HG02884 (cell line): ENCODE data around the gene ABHD4.
"Not testable (repeated sequence)": the region's sequence is repeated elsewhere in the genome, so short reads cannot be mapped to it uniquely, and the experiment has no call there.

Experiments used
- ATAC-seq: cut with Tn5 transposase; IDR thresholded peaks from one replicate; pipeline ENCODE4 v1.9.1; 2021; ENCODE audit warnings: mild to moderate bottlenecking, moderate library complexity; ENCODE audit not compliant: unreplicated experiment

The ABHD4 gene

DNA sequence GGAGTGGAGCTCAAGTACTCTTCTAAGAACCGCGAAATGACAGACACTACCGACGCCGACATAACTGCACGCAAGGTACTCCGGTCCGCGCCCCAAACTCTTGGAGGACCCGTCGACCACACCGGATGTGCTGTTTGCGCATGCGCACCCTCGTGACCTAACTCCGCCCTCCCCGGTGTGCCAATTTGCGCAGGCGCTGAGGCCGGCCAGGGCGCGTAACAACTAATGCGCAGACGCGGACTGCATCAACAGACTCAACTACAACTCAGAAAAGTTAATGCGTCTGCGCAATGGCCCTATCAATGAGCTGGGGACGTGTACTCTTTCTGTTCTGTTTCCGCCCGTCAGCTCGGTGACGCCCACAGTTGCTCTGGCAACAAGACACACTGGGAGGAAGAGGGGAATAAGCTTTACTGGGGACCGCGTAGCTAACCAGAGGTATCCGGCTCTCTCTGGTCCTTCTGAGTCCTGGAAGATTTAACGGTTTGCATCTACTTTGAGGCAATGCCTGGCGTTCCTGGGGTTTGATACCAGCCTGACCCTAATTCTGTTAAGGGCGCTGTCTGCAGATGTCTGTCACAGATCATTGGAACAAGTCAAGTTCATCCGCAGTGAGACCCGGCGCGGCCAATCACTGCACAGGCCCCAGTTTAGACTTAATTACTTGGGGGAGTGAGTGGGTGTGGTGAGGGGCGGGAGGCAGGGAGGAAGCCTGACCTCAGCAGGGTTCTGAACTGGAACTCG, 8.8 kb upstream of the ABHD4 start, which contains the start of gene DAD1:
TSS of gene DAD1 (minus strand) at position 129 of the 744 bp plus-strand sequence. CDS start at position 62, 67 bp downstream.
- ATAC-seq: peak; percentile 87

GRCh38 chr14:22593189-22593588, 4.9 kb upstream of the ABHD4 start:
- no peak for ATAC-seq

DNA sequence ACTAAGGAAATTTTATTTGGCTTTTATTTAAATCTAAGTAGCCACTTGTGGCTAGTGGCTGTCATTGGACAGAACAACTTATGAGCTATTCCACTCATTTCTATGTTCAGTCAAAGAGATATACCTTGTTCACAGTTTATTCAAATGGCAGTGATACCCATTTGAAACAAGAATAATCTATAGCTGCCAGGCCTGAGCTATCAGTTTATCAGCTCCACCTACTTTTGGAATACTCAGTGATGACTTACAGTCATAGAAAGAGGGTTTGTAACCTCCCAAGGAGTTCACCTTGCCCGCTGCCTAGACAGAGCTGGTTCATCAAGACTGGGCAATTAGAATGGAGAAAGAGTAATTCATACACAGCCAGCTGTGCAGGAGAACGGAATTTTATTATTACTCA, 4.5 kb upstream of the ABHD4 start:
- no peak for ATAC-seq

- ATAC-seq: no peak
These were observed 3.9 kb upstream of the ABHD4 start for GRCh38 chr14:22594156-22594716.

DNA sequence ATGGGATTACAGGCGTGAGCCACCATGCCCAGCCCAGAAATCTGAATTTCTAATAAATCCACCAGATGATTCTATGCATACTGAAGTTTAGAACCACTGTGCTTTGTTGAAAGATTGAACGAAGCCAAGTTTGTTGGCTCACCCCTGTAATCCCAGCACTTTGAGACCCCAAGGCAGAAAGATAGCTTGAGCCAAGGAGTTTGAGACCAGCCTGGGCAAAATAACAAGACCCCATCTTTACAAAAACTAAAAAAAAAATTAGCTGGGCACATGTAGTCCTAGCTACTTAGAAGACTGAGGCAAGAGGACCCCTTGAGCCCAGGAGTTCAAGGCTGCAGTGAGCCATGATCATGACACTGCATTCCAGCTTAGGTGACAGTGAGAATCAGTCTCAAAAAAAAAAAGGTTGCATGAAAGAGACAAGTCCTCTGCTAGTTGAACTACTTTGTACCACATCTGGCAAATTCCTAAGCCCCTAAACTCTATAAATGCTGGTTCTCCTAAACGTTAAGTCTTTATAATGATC, 1.7 kb upstream of the ABHD4 start:
- ATAC-seq: no peak

GRCh38 chr14:22597265-22597664, 835 bp upstream of the ABHD4 start:
- no peak for ATAC-seq

- peak; percentile 29 for ATAC-seq
These were observed 365 bp upstream of the ABHD4 start for GRCh38 chr14:22597771-22598098.

GRCh38 chr14:22598896-22599244, 770 bp downstream of the ABHD4 start:
- ATAC-seq: no peak

GRCh38 chr14:22599349-22599748, 1.2 kb downstream of the ABHD4 start:
- no peak for ATAC-seq

DNA sequence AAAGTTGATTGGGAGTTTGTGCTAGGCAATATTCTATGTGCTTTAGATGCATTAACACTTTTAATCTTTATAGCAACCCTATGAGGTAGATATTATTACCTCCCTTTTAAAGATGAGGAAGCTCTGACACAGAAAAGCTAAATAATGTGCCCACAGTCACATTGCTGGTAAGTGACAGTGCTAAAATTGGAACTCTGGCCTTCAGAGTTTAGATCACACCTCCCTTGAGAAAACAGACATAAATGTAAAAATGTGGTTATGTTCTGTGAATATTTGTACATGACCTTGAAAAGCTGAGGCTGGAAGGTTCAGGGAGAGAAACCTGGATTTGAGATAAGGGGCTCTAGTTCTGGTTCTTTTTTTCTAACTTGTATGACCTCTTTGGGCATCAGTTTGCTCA, 1.9 kb downstream of the ABHD4 start:
- no peak for ATAC-seq

GRCh38 chr14:22601456-22601855, 3.4 kb downstream of the ABHD4 start:
- no peak for ATAC-seq

DNA sequence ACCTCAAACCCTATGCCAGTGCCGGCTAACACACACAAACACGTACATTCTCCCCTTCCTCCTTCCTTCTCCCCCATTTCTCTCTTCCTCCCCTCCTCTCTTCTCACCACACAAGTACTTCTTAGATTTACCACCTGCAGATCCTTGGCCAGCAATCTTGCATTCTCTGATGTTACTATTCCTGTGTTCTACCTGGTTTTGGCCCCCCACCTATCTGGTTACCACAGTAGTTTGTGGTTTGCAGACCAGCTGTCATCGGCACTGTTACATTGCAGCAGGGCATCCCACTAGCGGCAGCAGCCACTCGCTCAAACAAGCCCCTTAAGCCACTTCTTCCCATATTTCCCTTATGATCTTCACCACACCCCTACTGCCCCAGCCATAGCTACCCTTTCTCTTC, 3.9 kb downstream of the ABHD4 start:
- ATAC-seq: no peak

GRCh38 chr14:22602862-22603261, 4.8 kb downstream of the ABHD4 start:
- no peak for ATAC-seq

DNA sequence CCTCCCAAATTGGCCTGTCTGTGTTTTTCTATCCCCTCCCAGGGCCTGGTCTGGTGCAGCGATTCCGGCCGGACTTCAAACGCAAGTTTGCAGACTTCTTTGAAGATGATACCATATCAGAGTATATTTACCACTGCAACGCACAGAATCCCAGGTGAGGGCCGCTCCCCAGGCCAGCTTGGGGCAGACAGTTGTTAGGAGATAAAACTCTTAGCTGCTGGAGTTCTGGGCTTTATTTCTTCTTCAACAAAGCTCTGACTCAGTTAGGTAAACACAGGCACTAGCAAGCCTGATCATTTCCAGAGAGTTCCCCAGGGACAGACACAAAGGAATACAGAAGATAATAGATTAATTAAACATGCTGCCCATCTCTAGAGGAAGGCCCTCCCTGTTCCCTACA, 8.3 kb downstream of the ABHD4 start:
- ATAC-seq: no peak

DNA sequence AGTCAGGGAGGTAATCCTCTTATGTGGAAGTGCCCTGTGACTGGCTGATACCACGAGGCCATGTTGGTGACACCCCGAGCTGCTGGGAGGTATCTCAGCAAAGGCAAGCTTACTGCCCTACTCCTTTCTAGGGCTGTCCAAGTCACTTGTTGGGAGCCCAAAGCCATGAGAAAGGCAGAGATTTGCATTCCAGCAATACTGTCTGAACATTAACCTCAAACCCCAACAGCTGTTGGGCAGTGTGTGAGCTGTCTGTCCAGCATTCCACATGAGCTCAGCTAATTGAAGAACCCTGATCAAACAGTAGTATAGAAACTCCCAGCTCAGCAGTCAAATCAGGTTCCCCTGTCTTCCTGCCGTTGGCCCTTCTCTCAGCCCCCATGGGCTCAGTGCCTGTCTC, 9.2 kb downstream of the ABHD4 start:
- ATAC-seq: no peak

- ATAC-seq: no peak
These were observed 12.8 kb downstream of the ABHD4 start for GRCh38 chr14:22610931-22611330.

GRCh38 chr14:22613106-22613695, 15.1 kb downstream of the ABHD4 start:
- ATAC-seq: no peak

DNA sequence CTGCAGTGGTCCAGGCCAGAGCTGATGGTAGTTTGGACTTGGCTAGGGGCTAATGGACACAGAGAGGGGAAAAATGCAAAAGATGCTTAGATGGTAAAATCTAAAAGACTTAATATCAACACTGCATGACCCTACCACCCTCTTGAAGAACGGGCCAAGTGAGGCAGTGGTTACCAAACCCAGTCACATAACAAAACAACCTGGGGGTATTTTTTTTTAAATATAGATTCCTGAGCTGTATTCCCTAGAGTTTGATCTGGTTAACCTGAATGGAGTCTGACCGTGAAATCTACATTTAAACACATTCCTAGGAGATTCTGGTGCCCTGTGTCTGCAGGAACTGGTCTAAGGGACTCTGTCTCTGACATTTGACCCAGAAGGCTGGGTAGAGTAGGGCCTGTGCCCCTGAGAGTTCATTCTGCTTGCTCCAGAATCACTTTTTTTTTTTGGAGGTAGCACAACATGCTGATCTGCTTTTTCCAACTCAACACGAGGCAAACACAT, 15.7 kb downstream of the ABHD4 start:
- ATAC-seq: no peak

DNA sequence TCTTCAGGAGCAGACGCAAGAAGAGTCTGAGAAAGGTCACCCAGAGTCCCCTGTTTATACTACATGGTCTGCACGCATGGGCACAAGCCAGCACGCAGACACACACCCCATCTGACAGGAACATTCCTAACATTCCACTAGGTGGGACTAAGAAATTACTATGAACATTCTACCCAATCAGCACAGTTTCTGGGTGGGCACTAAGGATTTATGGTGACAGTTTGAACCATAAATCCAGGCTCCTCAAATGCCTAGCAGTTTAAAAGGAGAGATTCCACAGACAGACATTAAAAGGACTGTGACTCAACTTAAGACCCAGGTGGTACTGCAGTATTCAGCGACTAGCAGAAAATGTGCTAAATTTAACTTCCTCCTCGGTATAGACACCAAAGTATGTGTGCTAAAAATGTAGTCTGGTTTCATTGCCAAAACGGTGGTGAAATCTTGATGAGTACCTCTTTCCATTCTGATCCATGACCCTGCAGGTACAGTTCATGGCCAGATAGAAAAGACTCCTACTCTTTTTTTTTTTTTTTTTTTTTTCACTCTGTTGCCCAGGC, 16.2 kb downstream of the ABHD4 start:
- ATAC-seq: no peak

DNA sequence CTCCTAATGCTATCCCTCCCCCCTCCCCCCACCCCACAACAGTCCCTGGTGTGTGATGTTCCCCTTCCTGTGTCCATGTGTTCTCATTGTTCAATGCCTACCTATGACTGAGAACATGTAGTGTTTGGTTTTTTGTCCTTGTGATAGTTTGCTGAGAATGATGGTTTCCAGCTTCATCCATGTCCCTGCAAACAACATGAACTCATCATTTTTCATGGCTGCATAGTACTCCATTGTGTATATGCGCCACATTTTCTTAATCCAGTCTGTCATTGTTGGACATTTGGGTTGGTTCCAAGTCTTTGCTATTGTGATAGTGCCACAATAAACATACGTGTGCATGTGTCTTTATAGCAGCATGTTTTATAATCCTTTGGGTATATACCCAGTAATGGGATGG, 17.7 kb downstream of the ABHD4 start:
- not testable (repeated sequence) for ATAC-seq

DNA sequence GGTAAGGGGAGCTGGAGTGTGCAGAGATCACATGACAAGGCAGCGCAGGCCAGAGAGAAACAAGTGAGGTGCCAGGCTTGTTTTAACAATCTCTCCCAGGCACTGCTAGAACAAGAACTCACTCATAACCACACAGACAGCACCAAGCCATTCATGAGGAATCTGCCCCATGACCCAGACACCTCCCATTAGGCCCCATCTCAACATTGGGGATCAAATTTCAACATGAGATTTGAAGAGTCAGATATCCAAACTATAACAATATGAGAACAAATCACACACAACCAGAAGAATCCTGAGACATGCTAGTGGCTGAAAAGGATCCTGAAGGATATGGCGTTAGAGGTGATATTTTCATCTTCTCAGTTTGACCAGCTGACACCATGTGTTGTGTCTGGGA, 24.2 kb downstream of the ABHD4 start:
- no peak for ATAC-seq

- no peak for ATAC-seq
These were observed 24.9 kb downstream of the ABHD4 start for GRCh38 chr14:22623047-22623446.
